Measurements from ENCODE around the gene FKBP15. TPM values are rescaled to one million over a fixed set of nuclear protein-coding genes. Genes with fewer than 3 reads are reported as not detected.

FKBP15 gene
- total and polyA plus RNA-seq, 2 of the 4 experiments (the other 2 are of a cell fraction): 20.4 to 25.5 TPM

- H2AK9ac ChIP-seq (replicated peaks; ENCODE audit: low read depth, low read length, poor library complexity): no peak overlapping the region
- intact Hi-C loops (cut with micrococcal nuclease) (no loop called here), in situ Hi-C loops (cut with MboI; ENCODE audit: low sequenced_read_pairs) (no loop called here), dilution Hi-C loops (cut with HindIII; ENCODE audit: low sequenced_read_pairs, unreplicated experiment) (no loop called here)
- no peak overlapping the region for H2BK15ac ChIP-seq (ENCODE audit: low read depth, low read length)
- H4K20me1 ChIP-seq (ENCODE audit: insufficient read depth, low read length): no peaks in the 10 kb centered on the region
- no CpG with 5 or more reads among the region's 5 CpGs for WGBS, 2 experiments (ENCODE audit: extremely low coverage in 2 of 2, insufficient read length in 1 of 2)
- CTCF ChIA-PET: no interaction called here
- no peak overlapping the region for H2AK5ac ChIP-seq (ENCODE audit: low read depth, low read length)
- no peak overlapping the region for H3K23ac ChIP-seq (ENCODE audit: low read depth, low read length)
- H3K27me3 ChIP-seq (ENCODE audit: control insufficient read depth, insufficient read depth, low read length): peaks cover 20% of the 10 kb centered on the region
- H2BK120ac ChIP-seq (ENCODE audit: low read depth, low read length): no peak overlapping the region
- ATAC-seq (ENCODE audit: low read depth) (no peak), DNase-seq (no peak)
- H2BK20ac ChIP-seq (ENCODE audit: low read depth, low read length): no peak overlapping the region
- BruUV-seq (replicated peaks): no TSS peak
- no peak overlapping the region for H4K91ac ChIP-seq (ENCODE audit: insufficient read depth, low read depth, low read length)
- H3K4me1 ChIP-seq (ENCODE audit: control insufficient read depth, insufficient read depth, low read length): no peaks in the 10 kb centered on the region
- no peak overlapping the region for H3K4me2 ChIP-seq (ENCODE audit: low read depth, low read length)
- no peak overlapping the region for H3K14ac ChIP-seq (replicated peaks; ENCODE audit: low read depth, low read length)
- no peak overlapping the region for H3K4me3 ChIP-seq (ENCODE audit: insufficient read depth, low read depth, low read length)
- no peaks in the 10 kb centered on the region for H3K9me1 ChIP-seq (ENCODE audit: insufficient read depth, low read length)
- no peaks in the 10 kb centered on the region for H3K36me3 ChIP-seq (ENCODE audit: control insufficient read depth, insufficient read depth, low read length)
- H4K8ac ChIP-seq (ENCODE audit: low read depth in 2 of 2, low read length in 2 of 2): no peak overlapping the region
- H3K9ac ChIP-seq (ENCODE audit: low read depth, low read length): no peak overlapping the region
- H4K5ac ChIP-seq (ENCODE audit: low read depth, low read length): no peak overlapping the region
- H3K18ac ChIP-seq (ENCODE audit: low read depth, low read length): no peak overlapping the region
- no peaks in the 10 kb centered on the region; the same call in 1 of the 2 replicates for H3K9me3 ChIP-seq (ENCODE audit: control insufficient read depth, insufficient read depth, low read length)
- no peak overlapping the region for H2AFZ ChIP-seq (replicated peaks; ENCODE audit: low read length, poor library complexity)
- no peak overlapping the region for H2BK5ac ChIP-seq (ENCODE audit: low read depth, low read length, poor library complexity, severe bottlenecking)
- no peak for TF ChIP-seq MXI1 (IDR thresholded peaks at IDR 0.05; ENCODE audit: borderline replicate concordance, low read depth, low read length)
- no peak for TF ChIP-seq USF2 (IDR thresholded peaks at IDR 0.05; ENCODE audit: low read depth, low read length)
- no peak for TF ChIP-seq FOS (IDR thresholded peaks at IDR 0.05; ENCODE audit: low read depth, low read length)
- no peak for TF ChIP-seq RCOR1 (IDR thresholded peaks at IDR 0.05; ENCODE audit: insufficient replicate concordance, low read length)
- TF ChIP-seq ELK1 (IDR thresholded peaks at IDR 0.05; ENCODE audit: borderline replicate concordance, low read depth, low read length): no peak
- H3K79me1 ChIP-seq (ENCODE audit: low read depth in 1 of 2, low read length in 2 of 2): no peaks in the 10 kb centered on the region
- no peak overlapping the region for H3K4ac ChIP-seq (ENCODE audit: low read depth, low read length)
- H3K27ac ChIP-seq (ENCODE audit: insufficient read depth, low read length): no peak overlapping the region
- H3K56ac ChIP-seq (ENCODE audit: extremely low read depth, insufficient read depth, low read length): no peak overlapping the region
- POLR2A ChIA-PET (ENCODE audit: unreplicated experiment): no interaction called here
Measured at GRCh38 chr9:113139953-113140352, 81.1 kb downstream of the FKBP15 start.

Data from IMR-90 (cell line).